22Rv1 (cell line): ENCODE data around the gene CDK5RAP3.

ENCODE experiments used
- ZFX ChIP-seq: fragments of 450-650 bp; IDR thresholded peaks from 2 replicates; pipeline ENCODE4 v1.6.1; 2017; ENCODE audit warnings: antibody characterized with exemption, borderline replicate concordance
- TF ChIP-seq, protein P1 (sequence below): fragments of 450-650 bp; IDR thresholded peaks from 2 replicates; pipeline ENCODE4 v1.5.1; 2017; ENCODE audit warnings: mild to moderate bottlenecking

- TF ChIP-seq, protein P1, sequence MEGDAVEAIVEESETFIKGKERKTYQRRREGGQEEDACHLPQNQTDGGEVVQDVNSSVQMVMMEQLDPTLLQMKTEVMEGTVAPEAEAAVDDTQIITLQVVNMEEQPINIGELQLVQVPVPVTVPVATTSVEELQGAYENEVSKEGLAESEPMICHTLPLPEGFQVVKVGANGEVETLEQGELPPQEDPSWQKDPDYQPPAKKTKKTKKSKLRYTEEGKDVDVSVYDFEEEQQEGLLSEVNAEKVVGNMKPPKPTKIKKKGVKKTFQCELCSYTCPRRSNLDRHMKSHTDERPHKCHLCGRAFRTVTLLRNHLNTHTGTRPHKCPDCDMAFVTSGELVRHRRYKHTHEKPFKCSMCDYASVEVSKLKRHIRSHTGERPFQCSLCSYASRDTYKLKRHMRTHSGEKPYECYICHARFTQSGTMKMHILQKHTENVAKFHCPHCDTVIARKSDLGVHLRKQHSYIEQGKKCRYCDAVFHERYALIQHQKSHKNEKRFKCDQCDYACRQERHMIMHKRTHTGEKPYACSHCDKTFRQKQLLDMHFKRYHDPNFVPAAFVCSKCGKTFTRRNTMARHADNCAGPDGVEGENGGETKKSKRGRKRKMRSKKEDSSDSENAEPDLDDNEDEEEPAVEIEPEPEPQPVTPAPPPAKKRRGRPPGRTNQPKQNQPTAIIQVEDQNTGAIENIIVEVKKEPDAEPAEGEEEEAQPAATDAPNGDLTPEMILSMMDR = no peak
- no peak for TF ChIP-seq ZFX
These were observed 24.5 kb downstream of the CDK5RAP3 start for GRCh38 chr17:47995241-47995935.
